K562 (cell line): Measurements from ENCODE around the gene NEK3. TPM values are rescaled to one million over a fixed set of nuclear protein-coding genes. Genes with fewer than 3 reads are reported as not detected.
A peak's percentile ranks its signal among the peaks of the same experiment; 100 is the strongest.

Experiments used
- EGR1 ChIP-seq: fragments of 450-650 bp; conservative IDR thresholded peaks from 2 replicates; pipeline ENCODE4 v1.6.1; 2017; ENCODE audit warnings: mild to moderate bottlenecking
- LCOR ChIP-seq: sonication (generic); formaldehyde crosslinking; IDR thresholded peaks from 2 replicates; pipeline ENCODE4 v1.8.0; 2022; ENCODE audit warnings: mild to moderate bottlenecking, missing genetic modification reagents
- MTA2 ChIP-seq: fragments of 450-650 bp; IDR thresholded peaks from 2 replicates; pipeline ENCODE4 v1.6.1; 2016; ENCODE audit warnings: low read depth
- NONO ChIP-seq, 2 experiments: fragments of 200-400 bp in 1 of 2; fragments of 450-650 bp in 1 of 2; formaldehyde crosslinking in 1 of 2; IDR thresholded peaks; 2 replicates each; pipeline ENCODE4 v1.6.1; 2017; ENCODE audit warnings: low read depth in 2 of 2, mild to moderate bottlenecking in 2 of 2, moderate library complexity in 2 of 2, low read length in 1 of 2
- TAF7 ChIP-seq: fragments of 450-650 bp; IDR thresholded peaks from 2 replicates; pipeline ENCODE4 v1.6.1; 2016; ENCODE audit warnings: missing genetic modification characterization, missing compliant biosample characterization
- TAF9B ChIP-seq: fragments of 450-650 bp; IDR thresholded peaks from 2 replicates; pipeline ENCODE4 v1.6.1; 2018; ENCODE audit warnings: mild to moderate bottlenecking; ENCODE audit not compliant: partially characterized antibody
- TBP ChIP-seq: optimal IDR thresholded peaks from 2 replicates; pipeline ENCODE3; 2011; ENCODE audit warnings: low read depth, low read length, improper control_type of control experiment
- TRIM24 ChIP-seq, 2 experiments: fragments of 450-650 bp; IDR thresholded peaks; 2 replicates each; pipeline ENCODE4 v1.6.1; 2016
- TRIM28 ChIP-seq: fragments of 450-650 bp; IDR thresholded peaks from 2 replicates; pipeline ENCODE4 v1.6.1; 2017
- polyA plus RNA-seq, 8 experiments: library from polyadenylated mRNA; depleted of rRNA in 4 of 8; stranded (reverse) in 5 of 8; unstranded in 3 of 8; fragments of >200 nt; fragmentation: Nextera tagmentation in 2 of 8; fragmentation: Illumina TruSeq in 1 of 8; extraction: Ambion mirVana in 2 of 8; extraction: Trizol in 1 of 8; gene quantifications; 2 replicates each; pipeline versions ENCODE4 v1.2.1 to v1.2.3, GENCODE V29; 2011 to 2014; ENCODE audit warnings: inconsistent platforms in 1 of 8, missing spikeins in 1 of 8
- total RNA-seq, 7 experiments: library from RNA; depleted of rRNA in 6 of 7; stranded (reverse); fragments of >200 nt in 6 of 7; fragmentation: Illumina TruSeq in 2 of 7; extraction: Trizol in 2 of 7; gene quantifications; 2 replicates each; pipeline versions ENCODE4 v1.2.1 to v1.2.3, GENCODE V29; 2011 to 2021; ENCODE audit warnings: low replicate concordance in 1 of 7
- TF ChIP-seq, protein P1 (sequence below): sonication (generic); formaldehyde crosslinking; IDR thresholded peaks from 2 replicates; pipeline ENCODE4 v1.8.1; 2023; ENCODE audit warnings: missing genetic modification reagents, mild to moderate bottlenecking, borderline replicate concordance
- TF ChIP-seq, protein P2 (sequence below): fragments of 450-650 bp; IDR thresholded peaks from 2 replicates; pipeline ENCODE4 v1.6.1; 2016; ENCODE audit warnings: mild to moderate bottlenecking
- TF ChIP-seq, protein P3 (sequence below): fragments of 450-650 bp; IDR thresholded peaks from 2 replicates; pipeline ENCODE4 v1.6.1; 2018; ENCODE audit warnings: mild to moderate bottlenecking, low read depth; ENCODE audit not compliant: partially characterized antibody
- TF ChIP-seq, protein P4 (sequence below): IDR thresholded peaks from 3 replicates; pipeline ENCODE4 v1.6.1; 2011; ENCODE audit warnings: borderline replicate concordance, mild to moderate bottlenecking, moderate library complexity; ENCODE audit not compliant: insufficient read length; ENCODE audit errors: extremely low read depth

NEK3 gene
- total and polyA plus RNA-seq, 9 of the 15 experiments (the other 6 are each of a cell fraction or from before 2014, with no cell fraction given), result 6.2 to 11.0 (median 9.3) TPM

DNA sequence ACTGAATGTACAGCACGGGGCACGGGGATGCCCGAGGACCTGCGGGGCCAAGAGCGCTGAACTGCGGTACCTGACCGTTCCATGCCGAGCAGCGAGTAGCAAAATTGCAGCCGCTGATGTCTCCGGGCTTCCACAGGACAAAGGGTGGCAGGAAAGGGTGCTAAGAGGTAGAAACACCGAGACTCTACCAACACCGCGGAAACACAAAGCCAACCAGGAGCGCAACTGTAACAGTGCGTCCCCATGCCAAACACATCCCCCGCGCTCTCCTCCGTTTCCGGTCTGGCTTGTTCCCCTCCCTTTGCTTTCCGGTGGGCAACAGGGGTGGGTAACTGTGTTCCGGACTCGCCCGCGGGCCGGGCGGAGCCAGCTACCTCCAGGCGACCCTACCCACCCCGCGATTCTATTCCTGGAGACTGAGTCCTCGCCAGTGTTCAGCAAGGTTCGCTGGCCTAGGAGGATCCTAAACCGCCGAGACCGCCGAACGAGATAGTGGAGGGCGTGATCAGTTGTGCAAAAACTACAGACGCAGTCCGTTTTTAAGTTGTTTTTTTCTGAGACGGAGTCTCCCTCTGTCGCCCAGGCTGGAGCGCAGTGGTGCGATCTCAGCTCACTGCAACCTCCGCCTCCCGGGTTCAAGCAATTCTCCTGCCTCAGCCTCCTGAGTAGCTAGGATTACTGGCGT is 34.9 kb upstream of the NEK3 start (continued):
- TF ChIP-seq, protein P1, sequence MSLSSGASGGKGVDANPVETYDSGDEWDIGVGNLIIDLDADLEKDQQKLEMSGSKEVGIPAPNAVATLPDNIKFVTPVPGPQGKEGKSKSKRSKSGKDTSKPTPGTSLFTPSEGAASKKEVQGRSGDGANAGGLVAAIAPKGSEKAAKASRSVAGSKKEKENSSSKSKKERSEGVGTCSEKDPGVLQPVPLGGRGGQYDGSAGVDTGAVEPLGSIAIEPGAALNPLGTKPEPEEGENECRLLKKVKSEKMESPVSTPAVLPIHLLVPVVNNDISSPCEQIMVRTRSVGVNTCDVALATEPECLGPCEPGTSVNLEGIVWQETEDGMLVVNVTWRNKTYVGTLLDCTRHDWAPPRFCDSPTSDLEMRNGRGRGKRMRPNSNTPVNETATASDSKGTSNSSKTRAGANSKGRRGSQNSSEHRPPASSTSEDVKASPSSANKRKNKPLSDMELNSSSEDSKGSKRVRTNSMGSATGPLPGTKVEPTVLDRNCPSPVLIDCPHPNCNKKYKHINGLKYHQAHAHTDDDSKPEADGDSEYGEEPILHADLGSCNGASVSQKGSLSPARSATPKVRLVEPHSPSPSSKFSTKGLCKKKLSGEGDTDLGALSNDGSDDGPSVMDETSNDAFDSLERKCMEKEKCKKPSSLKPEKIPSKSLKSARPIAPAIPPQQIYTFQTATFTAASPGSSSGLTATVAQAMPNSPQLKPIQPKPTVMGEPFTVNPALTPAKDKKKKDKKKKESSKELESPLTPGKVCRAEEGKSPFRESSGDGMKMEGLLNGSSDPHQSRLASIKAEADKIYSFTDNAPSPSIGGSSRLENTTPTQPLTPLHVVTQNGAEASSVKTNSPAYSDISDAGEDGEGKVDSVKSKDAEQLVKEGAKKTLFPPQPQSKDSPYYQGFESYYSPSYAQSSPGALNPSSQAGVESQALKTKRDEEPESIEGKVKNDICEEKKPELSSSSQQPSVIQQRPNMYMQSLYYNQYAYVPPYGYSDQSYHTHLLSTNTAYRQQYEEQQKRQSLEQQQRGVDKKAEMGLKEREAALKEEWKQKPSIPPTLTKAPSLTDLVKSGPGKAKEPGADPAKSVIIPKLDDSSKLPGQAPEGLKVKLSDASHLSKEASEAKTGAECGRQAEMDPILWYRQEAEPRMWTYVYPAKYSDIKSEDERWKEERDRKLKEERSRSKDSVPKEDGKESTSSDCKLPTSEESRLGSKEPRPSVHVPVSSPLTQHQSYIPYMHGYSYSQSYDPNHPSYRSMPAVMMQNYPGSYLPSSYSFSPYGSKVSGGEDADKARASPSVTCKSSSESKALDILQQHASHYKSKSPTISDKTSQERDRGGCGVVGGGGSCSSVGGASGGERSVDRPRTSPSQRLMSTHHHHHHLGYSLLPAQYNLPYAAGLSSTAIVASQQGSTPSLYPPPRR, result no peak
- peak; percentile 50 for TF ChIP-seq EGR1
- peak; percentile 81 for TF ChIP-seq TBP
- peak; percentile 84 for TF ChIP-seq TAF9B
- TF ChIP-seq, protein P2, sequence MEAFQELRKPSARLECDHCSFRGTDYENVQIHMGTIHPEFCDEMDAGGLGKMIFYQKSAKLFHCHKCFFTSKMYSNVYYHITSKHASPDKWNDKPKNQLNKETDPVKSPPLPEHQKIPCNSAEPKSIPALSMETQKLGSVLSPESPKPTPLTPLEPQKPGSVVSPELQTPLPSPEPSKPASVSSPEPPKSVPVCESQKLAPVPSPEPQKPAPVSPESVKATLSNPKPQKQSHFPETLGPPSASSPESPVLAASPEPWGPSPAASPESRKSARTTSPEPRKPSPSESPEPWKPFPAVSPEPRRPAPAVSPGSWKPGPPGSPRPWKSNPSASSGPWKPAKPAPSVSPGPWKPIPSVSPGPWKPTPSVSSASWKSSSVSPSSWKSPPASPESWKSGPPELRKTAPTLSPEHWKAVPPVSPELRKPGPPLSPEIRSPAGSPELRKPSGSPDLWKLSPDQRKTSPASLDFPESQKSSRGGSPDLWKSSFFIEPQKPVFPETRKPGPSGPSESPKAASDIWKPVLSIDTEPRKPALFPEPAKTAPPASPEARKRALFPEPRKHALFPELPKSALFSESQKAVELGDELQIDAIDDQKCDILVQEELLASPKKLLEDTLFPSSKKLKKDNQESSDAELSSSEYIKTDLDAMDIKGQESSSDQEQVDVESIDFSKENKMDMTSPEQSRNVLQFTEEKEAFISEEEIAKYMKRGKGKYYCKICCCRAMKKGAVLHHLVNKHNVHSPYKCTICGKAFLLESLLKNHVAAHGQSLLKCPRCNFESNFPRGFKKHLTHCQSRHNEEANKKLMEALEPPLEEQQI, result peak; percentile 50; the same call in 1 of the 2 replicates
- TF ChIP-seq, protein P3, sequence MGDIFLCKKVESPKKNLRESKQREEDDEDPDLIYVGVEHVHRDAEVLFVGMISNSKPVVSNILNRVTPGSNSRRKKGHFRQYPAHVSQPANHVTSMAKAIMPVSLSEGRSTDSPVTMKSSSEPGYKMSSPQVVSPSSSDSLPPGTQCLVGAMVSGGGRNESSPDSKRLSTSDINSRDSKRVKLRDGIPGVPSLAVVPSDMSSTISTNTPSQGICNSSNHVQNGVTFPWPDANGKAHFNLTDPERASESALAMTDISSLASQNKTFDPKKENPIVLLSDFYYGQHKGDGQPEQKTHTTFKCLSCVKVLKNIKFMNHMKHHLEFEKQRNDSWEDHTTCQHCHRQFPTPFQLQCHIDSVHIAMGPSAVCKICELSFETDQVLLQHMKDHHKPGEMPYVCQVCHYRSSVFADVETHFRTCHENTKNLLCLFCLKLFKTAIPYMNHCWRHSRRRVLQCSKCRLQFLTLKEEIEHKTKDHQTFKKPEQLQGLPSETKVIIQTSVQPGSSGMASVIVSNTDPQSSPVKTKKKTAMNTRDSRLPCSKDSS, result no peak
- TF ChIP-seq, protein P4, sequence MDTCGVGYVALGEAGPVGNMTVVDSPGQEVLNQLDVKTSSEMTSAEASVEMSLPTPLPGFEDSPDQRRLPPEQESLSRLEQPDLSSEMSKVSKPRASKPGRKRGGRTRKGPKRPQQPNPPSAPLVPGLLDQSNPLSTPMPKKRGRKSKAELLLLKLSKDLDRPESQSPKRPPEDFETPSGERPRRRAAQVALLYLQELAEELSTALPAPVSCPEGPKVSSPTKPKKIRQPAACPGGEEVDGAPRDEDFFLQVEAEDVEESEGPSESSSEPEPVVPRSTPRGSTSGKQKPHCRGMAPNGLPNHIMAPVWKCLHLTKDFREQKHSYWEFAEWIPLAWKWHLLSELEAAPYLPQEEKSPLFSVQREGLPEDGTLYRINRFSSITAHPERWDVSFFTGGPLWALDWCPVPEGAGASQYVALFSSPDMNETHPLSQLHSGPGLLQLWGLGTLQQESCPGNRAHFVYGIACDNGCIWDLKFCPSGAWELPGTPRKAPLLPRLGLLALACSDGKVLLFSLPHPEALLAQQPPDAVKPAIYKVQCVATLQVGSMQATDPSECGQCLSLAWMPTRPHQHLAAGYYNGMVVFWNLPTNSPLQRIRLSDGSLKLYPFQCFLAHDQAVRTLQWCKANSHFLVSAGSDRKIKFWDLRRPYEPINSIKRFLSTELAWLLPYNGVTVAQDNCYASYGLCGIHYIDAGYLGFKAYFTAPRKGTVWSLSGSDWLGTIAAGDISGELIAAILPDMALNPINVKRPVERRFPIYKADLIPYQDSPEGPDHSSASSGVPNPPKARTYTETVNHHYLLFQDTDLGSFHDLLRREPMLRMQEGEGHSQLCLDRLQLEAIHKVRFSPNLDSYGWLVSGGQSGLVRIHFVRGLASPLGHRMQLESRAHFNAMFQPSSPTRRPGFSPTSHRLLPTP, result no peak
- TF ChIP-seq TRIM24 (IDR thresholded peaks at IDR 0.05), result peak in 1 of 2 experiments; percentile 98; a peak in 2 of 4 replicates
- TF ChIP-seq LCOR, result 0 out of 2 replicates have a peak, but pooled peaks have one; percentile 65
- 0 out of 4 replicates have a peak, but pooled peaks of 1 of the 2 experiments have one; percentile 19 for TF ChIP-seq NONO (IDR thresholded peaks at IDR 0.05; ENCODE audit: low read depth in 2 of 2, low read length in 1 of 2)
- TF ChIP-seq TAF7 (tag), result peak; percentile 64; the same call in 1 of the 2 replicates
- peak; percentile 60; the same call in 1 of the 2 replicates for TF ChIP-seq TRIM28
- 0 out of 2 replicates have a peak, but pooled peaks have one; percentile 6 for TF ChIP-seq MTA2
